Measurements from ENCODE around the gene MYNN. TPM values are rescaled to one million over a fixed set of nuclear protein-coding genes. Genes with fewer than 3 reads are reported as not detected.

The MYNN gene
- total RNA-seq, 1 donor from 2014 or later = 23.6 TPM

DNA sequence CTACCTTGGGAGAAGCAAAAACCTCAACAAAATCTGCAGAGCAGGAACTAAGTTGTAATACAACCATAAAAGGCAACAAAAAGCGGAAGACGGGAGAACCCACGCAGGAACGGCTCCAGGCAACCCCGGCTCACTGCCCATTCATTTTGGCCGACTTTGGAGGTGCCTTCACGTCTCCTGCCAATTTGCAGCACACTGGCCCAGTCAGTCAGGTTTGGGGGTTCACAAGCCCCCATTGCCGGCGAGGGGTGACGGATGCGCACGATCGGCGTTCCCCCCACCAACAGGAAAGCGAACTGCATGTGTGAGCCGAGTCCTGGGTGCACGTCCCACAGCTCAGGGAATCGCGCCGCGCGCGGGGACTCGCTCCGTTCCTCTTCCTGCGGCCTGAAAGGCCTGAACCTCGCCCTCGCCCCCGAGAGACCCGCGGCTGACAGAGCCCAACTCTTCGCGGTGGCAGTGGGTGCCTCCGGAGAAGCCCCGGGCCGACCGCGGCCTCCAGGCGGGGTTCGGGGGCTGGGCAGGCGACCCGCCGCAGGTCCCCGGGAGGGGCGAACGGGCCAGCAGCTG, 8.8 kb upstream of the MYNN start:
- peaks cover 2% of the 10 kb centered on the region for H3K4me1 Mint-ChIP-seq
- no peaks in the 10 kb centered on the region for H3K79me2 ChIP-seq (ENCODE audit: low read depth)
- H3K27me3 ChIP-seq = no peaks in the 10 kb centered on the region
- H3K9me3 Mint-ChIP-seq = peaks cover 21% of the 10 kb centered on the region
- H3K36me3 ChIP-seq = no peaks in the 10 kb centered on the region
- H3K27ac ChIP-seq = no peak overlapping the region
- no peaks in the 10 kb centered on the region for H4K20me1 ChIP-seq (ENCODE audit: low read depth)
- DNase-seq (ENCODE audit: low spot score) = no peak
- peaks cover 22% of the 10 kb centered on the region for H3F3A ChIP-seq (ENCODE audit: low read depth)
- TF ChIP-seq EZH2 (IDR thresholded peaks at IDR 0.05) = no peak
- TF ChIP-seq, protein P1, sequence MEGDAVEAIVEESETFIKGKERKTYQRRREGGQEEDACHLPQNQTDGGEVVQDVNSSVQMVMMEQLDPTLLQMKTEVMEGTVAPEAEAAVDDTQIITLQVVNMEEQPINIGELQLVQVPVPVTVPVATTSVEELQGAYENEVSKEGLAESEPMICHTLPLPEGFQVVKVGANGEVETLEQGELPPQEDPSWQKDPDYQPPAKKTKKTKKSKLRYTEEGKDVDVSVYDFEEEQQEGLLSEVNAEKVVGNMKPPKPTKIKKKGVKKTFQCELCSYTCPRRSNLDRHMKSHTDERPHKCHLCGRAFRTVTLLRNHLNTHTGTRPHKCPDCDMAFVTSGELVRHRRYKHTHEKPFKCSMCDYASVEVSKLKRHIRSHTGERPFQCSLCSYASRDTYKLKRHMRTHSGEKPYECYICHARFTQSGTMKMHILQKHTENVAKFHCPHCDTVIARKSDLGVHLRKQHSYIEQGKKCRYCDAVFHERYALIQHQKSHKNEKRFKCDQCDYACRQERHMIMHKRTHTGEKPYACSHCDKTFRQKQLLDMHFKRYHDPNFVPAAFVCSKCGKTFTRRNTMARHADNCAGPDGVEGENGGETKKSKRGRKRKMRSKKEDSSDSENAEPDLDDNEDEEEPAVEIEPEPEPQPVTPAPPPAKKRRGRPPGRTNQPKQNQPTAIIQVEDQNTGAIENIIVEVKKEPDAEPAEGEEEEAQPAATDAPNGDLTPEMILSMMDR (IDR thresholded peaks at IDR 0.05) = no peak
- TF ChIP-seq EZH2phosphoT487 (IDR thresholded peaks at IDR 0.05) = no peak
- peak overlapping the region; percentile 56 for H3K4me3 ChIP-seq
- H3K36me3 Mint-ChIP-seq = peaks cover 4% of the 10 kb centered on the region
- H3K4me2 ChIP-seq = peak overlapping the region; percentile 74
- peak overlapping the region; percentile 48 for H3K9ac ChIP-seq
- H3K27ac Mint-ChIP-seq = no peak overlapping the region
- no peaks in the 10 kb centered on the region for H3K9me3 ChIP-seq (ENCODE audit: low read depth)
- H3K27me3 Mint-ChIP-seq (ENCODE audit: insufficient read depth, low read depth) = peaks cover 4% of the 10 kb centered on the region
- H3K4me1 ChIP-seq = no peaks in the 10 kb centered on the region
- no peak overlapping the region for H2AFZ ChIP-seq (replicated peaks)
- peak overlapping the region; percentile 86 for H3K4me3 Mint-ChIP-seq

DNA sequence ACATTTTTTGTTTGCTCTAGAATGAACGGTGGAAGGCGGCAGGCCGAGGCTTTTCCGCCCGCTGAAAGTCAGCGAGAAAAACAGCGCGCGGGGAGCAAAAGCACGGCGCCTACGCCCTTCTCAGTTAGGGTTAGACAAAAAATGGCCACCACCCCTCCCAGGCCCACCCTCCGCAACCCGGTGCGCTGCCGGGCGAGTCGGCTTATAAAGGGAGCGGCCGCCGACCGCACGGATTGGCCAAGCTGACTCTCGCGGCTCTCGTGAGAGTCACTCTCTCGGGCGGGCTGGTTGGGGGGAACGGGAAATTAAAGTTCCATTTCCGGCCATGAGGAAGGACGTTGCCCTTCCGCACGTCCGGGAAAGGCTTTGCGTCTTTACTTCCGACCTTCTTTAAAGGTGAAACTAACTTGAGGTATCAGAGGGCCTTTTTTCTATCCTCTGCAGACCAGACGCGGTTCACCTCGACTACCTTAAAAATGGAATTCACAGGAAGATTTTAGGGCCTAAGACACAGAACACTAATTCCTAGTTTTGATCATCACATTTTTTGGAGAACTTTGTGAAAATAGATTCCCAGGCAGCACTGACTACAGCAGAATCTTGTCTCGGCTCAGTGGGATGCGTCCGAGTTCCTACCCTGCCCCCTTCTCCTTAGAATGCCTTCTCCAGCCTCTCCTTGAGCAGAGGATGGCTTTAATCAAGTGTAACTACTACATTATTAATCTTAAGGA, 8.1 kb upstream of the MYNN start, which contains the start of gene TERC:
TERC (minus strand) TSS at position 179 of the 731 bp plus-strand sequence.
- H3K36me3 Mint-ChIP-seq = peaks cover 4% of the 10 kb centered on the region
- TF ChIP-seq EZH2phosphoT487 (IDR thresholded peaks at IDR 0.05) = no peak
- no peak for TF ChIP-seq EZH2 (IDR thresholded peaks at IDR 0.05)
- TF ChIP-seq, protein P1 (IDR thresholded peaks at IDR 0.05) = no peak
- peak within 1 kb of the TSS; percentile 86 for H3K4me3 Mint-ChIP-seq
- Histone ChIP-seq H3F3A (ENCODE audit: low read depth) (peaks cover 28% of the 10 kb centered on the region), H3K27ac (no peak within 1 kb of the TSS), H3K4me2 (peak within 1 kb of the TSS; percentile 74), H3K4me1 (no peaks in the 10 kb centered on the region), H4K20me1 (ENCODE audit: low read depth) (no peaks in the 10 kb centered on the region), H3K9me3 (ENCODE audit: low read depth) (no peaks in the 10 kb centered on the region), H3K9ac (peak within 1 kb of the TSS; percentile 48), H3K36me3 (no peaks in the 10 kb centered on the region), H3K79me2 (ENCODE audit: low read depth) (no peaks in the 10 kb centered on the region), H3K4me3 (peak within 1 kb of the TSS; percentile 56), H3K27me3 (no peaks in the 10 kb centered on the region), H2AFZ (replicated peaks) (no peak within 1 kb of the TSS)
- DNase-seq (ENCODE audit: low spot score) = peak; percentile 72
- peaks cover 4% of the 10 kb centered on the region for H3K27me3 Mint-ChIP-seq (ENCODE audit: insufficient read depth, low read depth)
- H3K9me3 Mint-ChIP-seq = peaks cover 19% of the 10 kb centered on the region
- no peak within 1 kb of the TSS for H3K27ac Mint-ChIP-seq
- peaks cover 6% of the 10 kb centered on the region for H3K4me1 Mint-ChIP-seq

DNA sequence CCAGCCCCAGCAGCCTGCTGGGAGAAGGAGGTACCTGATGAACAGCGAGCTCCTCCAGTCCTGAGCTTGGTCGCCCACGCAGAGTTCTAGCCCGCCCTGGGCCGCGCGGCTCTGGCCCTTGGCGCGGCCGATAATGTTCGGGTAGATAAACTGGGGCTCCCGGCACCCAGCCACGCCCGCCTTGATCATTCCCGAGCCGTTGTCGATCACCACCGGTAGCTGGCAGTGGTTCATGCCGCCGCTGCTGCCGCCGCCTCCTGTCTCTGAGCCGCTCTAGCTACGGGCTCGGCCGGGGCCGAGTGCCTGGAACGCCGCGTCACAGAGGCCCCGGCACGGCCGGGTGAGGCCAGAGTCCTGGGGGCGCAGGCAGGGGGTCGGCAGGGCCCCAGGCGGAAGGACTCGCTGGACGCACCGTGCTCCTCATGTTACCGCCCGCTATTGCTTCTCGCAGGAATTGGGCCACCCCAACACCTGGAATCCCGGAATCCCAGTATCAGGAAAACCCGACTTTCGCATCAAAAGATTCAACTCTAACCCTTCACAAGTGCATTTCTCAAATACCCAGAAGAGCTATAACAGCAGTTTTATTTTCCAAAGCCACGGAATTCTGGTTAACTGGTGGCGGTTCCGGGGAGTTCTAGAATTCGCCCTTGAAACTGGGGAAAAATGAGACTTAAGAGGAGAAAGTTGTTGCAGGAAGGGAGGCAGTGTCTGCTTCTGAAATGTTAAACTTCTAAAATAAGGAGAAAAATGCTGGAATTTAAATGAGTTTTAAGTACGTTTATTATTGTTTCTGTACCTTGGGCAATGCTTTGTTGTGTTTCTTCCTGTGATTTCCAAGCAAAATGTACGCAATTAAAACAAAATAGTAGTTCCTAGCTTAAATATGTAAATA, 3.7 kb upstream of the MYNN start, which contains the start of gene ACTRT3:
ACTRT3 (minus strand) TSS at position 275 of the 895 bp plus-strand sequence; CDS start at position 234, 41 bp downstream.
- Mint-ChIP-seq H3K27me3 (ENCODE audit: insufficient read depth, low read depth) (peaks cover 17% of the 10 kb centered on the region), H3K27ac (peak within 1 kb of the TSS; percentile 70), H3K36me3 (peaks cover 4% of the 10 kb centered on the region), H3K9me3 (peaks cover 19% of the 10 kb centered on the region), H3K4me3 (peak within 1 kb of the TSS; percentile 88), H3K4me1 (peaks cover 19% of the 10 kb centered on the region)
- Histone ChIP-seq H2AFZ (replicated peaks) (peak within 1 kb of the TSS; percentile 90), H3K36me3 (no peaks in the 10 kb centered on the region), H3K9me3 (ENCODE audit: low read depth) (no peaks in the 10 kb centered on the region), H3K27me3 (no peaks in the 10 kb centered on the region), H3K27ac (peak within 1 kb of the TSS; percentile 10), H3K4me1 (peaks cover 7% of the 10 kb centered on the region), H4K20me1 (ENCODE audit: low read depth) (no peaks in the 10 kb centered on the region), H3K4me2 (peak within 1 kb of the TSS; percentile 79), H3K9ac (no peak within 1 kb of the TSS), H3F3A (ENCODE audit: low read depth) (peaks cover 54% of the 10 kb centered on the region), H3K4me3 (peak within 1 kb of the TSS; percentile 61), H3K79me2 (ENCODE audit: low read depth) (peaks cover 12% of the 10 kb centered on the region)
- TF ChIP-seq, protein P1 (IDR thresholded peaks at IDR 0.05) = peak; percentile 16
- no peak for TF ChIP-seq EZH2 (IDR thresholded peaks at IDR 0.05)
- no peak for TF ChIP-seq EZH2phosphoT487 (IDR thresholded peaks at IDR 0.05)
- DNase-seq (ENCODE audit: low spot score) = peak; percentile 92

Measured in neural progenitor cell (in vitro differentiated cells).